ENCODE results near the gene CISH.
A peak's percentile ranks its signal among the peaks of the same experiment; 100 is the strongest.

The CISH gene

DNA sequence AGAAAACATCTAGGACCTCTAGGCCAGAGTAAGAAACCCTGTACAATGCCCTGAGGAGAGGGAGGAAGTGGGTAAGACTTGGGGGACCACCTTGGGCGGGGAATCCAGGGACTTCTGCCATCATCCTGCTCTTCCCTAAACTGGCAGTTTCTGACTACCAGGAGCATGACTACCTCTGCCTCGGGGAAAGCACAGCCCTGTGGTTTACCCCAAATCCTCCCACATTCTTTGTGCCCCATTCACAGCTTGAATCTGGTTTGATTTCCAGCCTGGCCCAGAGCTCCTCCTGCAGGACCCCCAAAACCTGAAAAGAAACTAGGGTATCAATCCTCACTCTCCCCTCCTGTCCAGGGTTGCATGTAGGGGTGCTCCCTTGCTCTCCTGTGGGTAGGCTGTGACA, 48.7 kb downstream of the CISH start:
- TF ChIP-seq, protein P1, sequence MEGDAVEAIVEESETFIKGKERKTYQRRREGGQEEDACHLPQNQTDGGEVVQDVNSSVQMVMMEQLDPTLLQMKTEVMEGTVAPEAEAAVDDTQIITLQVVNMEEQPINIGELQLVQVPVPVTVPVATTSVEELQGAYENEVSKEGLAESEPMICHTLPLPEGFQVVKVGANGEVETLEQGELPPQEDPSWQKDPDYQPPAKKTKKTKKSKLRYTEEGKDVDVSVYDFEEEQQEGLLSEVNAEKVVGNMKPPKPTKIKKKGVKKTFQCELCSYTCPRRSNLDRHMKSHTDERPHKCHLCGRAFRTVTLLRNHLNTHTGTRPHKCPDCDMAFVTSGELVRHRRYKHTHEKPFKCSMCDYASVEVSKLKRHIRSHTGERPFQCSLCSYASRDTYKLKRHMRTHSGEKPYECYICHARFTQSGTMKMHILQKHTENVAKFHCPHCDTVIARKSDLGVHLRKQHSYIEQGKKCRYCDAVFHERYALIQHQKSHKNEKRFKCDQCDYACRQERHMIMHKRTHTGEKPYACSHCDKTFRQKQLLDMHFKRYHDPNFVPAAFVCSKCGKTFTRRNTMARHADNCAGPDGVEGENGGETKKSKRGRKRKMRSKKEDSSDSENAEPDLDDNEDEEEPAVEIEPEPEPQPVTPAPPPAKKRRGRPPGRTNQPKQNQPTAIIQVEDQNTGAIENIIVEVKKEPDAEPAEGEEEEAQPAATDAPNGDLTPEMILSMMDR (IDR thresholded peaks at IDR 0.05; ENCODE audit: low read depth, low read length) = peak; percentile 14; the same call in 1 of the 2 replicates
- DNase-seq (ENCODE audit: extremely low read depth, low read depth) = no peak

DNA sequence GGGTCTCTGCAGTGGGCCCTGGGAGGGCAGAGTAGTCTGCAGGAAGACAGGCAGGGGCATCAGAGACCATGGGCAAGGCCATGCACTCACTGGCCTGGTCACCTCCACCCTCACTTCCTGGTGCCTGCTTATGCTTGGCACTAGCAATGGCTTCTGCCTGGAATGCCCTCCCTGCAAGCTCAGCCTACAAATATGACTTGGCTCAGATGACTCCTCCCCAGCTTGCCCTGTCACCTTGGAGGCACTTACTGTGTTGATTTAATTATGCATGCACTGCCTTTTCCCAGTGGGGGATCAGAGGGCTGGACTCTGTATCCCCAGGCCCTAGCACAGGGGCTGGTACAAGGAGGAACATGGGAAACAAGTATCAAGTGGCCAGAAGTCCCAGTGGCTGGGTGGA, 51.9 kb downstream of the CISH start:
- no peak for DNase-seq (ENCODE audit: extremely low read depth, low read depth)

DNA sequence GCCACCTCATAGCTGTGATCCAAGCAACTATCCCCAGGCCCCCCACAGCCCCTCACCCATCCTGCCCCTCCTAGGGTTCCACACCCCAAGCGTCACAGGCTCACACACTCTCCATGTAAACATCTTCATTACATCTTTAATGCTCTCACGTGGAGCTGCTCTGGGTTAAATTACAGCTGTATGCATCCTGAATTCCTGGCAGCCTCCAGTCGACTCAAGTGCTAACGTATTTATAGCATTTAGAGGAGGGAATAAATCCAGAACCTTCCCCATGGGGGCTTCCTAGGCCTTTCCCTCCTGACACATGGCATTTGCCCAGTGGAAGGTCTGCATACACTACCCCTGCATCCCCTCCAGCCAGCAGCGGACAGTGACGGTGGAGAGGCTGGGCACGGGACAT, 53.7 kb downstream of the CISH start:
- DNase-seq (ENCODE audit: extremely low read depth, low read depth) = no peak
- TF ChIP-seq, protein P1 (IDR thresholded peaks at IDR 0.05; ENCODE audit: low read depth, low read length) = no peak

More for the DNA sequence above, 51.9 kb downstream of the CISH start:
- TF ChIP-seq, protein P1 (IDR thresholded peaks at IDR 0.05; ENCODE audit: low read depth, low read length) = no peak

DNA sequence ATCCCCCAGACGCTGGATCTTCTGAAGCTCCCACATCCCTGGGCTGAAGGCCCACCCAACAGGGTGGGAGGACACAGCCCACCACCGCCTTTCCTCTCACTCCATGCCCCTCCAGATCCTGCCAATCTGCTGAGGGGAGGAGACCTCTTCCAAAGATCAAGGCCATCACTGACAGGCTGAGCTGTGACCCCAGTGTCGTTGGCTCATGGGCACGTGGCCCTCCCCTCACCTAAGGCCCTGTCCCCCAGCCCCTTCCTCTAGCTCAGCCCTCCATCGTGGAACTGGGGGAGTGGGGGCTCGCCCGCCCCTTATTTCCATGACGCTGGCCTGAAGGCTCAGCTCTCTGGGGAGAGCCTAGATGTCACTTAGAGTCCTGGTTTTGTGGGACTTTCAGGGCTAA, 54.5 kb downstream of the CISH start:
- DNase-seq (ENCODE audit: extremely low read depth, low read depth) = no peak
- TF ChIP-seq, protein P1 (IDR thresholded peaks at IDR 0.05; ENCODE audit: low read depth, low read length) = no peak
